Vagina (tissue), 2 donors: ENCODE measurements around the gene CDK15.

Experiments used
- CTCF ChIP-seq, 3 experiments: fragments of 450-650 bp in 2 of 3; fragments of 200-600 bp in 1 of 3; sonication (generic) in 1 of 3; IDR thresholded peaks; one replicate each; pipeline ENCODE4 v1.5.1; 2017 to 2019; ENCODE audit warnings: antibody characterized with exemption in 3 of 3, mild to moderate bottlenecking in 2 of 3, moderate library complexity in 2 of 3
- POLR2A ChIP-seq, 2 donors: fragments of 450-650 bp; IDR thresholded peaks; one replicate each; pipeline ENCODE4 v1.6.1; 2017; ENCODE audit warnings: antibody characterized with exemption in 2 of 2, mild to moderate bottlenecking in 2 of 2, moderate library complexity in 2 of 2
- POLR2AphosphoS5 ChIP-seq, 2 donors: sonication (generic); formaldehyde crosslinking; IDR thresholded peaks; one replicate each; pipeline ENCODE4 v1.9.0; 2017; ENCODE audit warnings: antibody characterized with exemption in 2 of 2, mild to moderate bottlenecking in 2 of 2, low read depth in 1 of 2; ENCODE audit not compliant: insufficient read depth in 1 of 2

- TF ChIP-seq CTCF (IDR thresholded peaks at IDR 0.05) (no peak), POLR2AphosphoS5 (IDR thresholded peaks at IDR 0.05; ENCODE audit: insufficient read depth in 1 of 2, low read depth in 1 of 2) (no peak), POLR2A (IDR thresholded peaks at IDR 0.05) (no peak)
These were observed 82.1 kb downstream of the CDK15 start for GRCh38 chr2:201888426-201888800.
